H9 (cell line): ENCODE measurements around the gene TYRP1. TPM values are rescaled to one million over a fixed set of nuclear protein-coding genes. Genes with fewer than 3 reads are reported as not detected.

Source experiments
- DNase-seq: peaks from one replicate; pipeline ENCODE4 v3.0.0-alpha.2; 2017
- H2AFZ ChIP-seq: one replicate; pipeline ENCODE4 v1.6.1; 2013; ENCODE audit warnings: mild to moderate bottlenecking, low read length, control low read depth, moderate library complexity
- H2AK5ac ChIP-seq: 2 replicates; pipeline ENCODE4 v1.6.1; 2013; ENCODE audit warnings: low read length, control low read depth, mixed read lengths; ENCODE audit not compliant: insufficient read length
- H2BK120ac ChIP-seq: one replicate; pipeline ENCODE4 v1.6.1; 2013; ENCODE audit warnings: low read depth, mild to moderate bottlenecking, low read length, control low read depth, inconsistent platforms; ENCODE audit not compliant: poor library complexity, severe bottlenecking
- H2BK12ac ChIP-seq: 2 replicates; pipeline ENCODE4 v1.6.1; 2013; ENCODE audit warnings: low read length, control low read depth, mixed read lengths, low read depth; ENCODE audit not compliant: insufficient read length
- H2BK15ac ChIP-seq: 2 replicates; pipeline ENCODE4 v1.6.1; 2013; ENCODE audit warnings: low read depth, low read length, control low read depth
- H2BK20ac ChIP-seq: one replicate; pipeline ENCODE4 v1.6.1; 2013; ENCODE audit warnings: low read depth, mild to moderate bottlenecking, low read length, control low read depth, inconsistent platforms; ENCODE audit not compliant: poor library complexity, severe bottlenecking
- H2BK5ac ChIP-seq: 2 replicates; pipeline ENCODE4 v1.6.1; 2013; ENCODE audit warnings: low read length, control low read depth, mixed read lengths; ENCODE audit not compliant: insufficient read length
- H3K14ac ChIP-seq: 2 replicates; pipeline ENCODE4 v1.6.1; 2013; ENCODE audit warnings: low read length, control low read depth; ENCODE audit not compliant: insufficient read depth
- H3K18ac ChIP-seq: 2 replicates; pipeline ENCODE4 v1.6.1; 2013; ENCODE audit warnings: low read depth, mild to moderate bottlenecking, mixed read lengths, low read length, control low read depth; ENCODE audit not compliant: insufficient read length
- H3K23ac ChIP-seq: 2 replicates; pipeline ENCODE4 v1.6.1; 2013; ENCODE audit warnings: low read length, control low read depth, mixed read lengths, low read depth; ENCODE audit not compliant: insufficient read length
- H3K23me2 ChIP-seq: 2 replicates; pipeline ENCODE4 v1.6.1; 2013; ENCODE audit warnings: low read depth, mild to moderate bottlenecking, mixed read lengths, low read length, control low read depth; ENCODE audit not compliant: insufficient read length, poor library complexity, severe bottlenecking
- H3K27ac ChIP-seq: 2 replicates; pipeline ENCODE4 v1.5.1; 2013; ENCODE audit warnings: low read length, control low read depth, mixed read lengths, low read depth; ENCODE audit not compliant: insufficient read length
- H3K27me3 ChIP-seq: 2 replicates; pipeline ENCODE4 v1.6.1; 2013; ENCODE audit warnings: low read length, control low read depth, inconsistent platforms; ENCODE audit not compliant: insufficient read depth
- H3K4ac ChIP-seq: 2 replicates; pipeline ENCODE4 v1.6.1; 2013; ENCODE audit warnings: low read depth, mild to moderate bottlenecking, control low read depth, inconsistent platforms, low read length, moderate library complexity
- H3K4me1 ChIP-seq: 2 replicates; pipeline ENCODE4 v1.6.1; 2013; ENCODE audit warnings: low read length, control low read depth, inconsistent platforms; ENCODE audit not compliant: insufficient read depth
- H3K4me2 ChIP-seq: 2 replicates; pipeline ENCODE4 v1.6.1; 2013; ENCODE audit warnings: low read length, control low read depth, mixed read lengths; ENCODE audit not compliant: insufficient read length, insufficient read depth
- H3K56ac ChIP-seq: 2 replicates; pipeline ENCODE4 v1.6.1; 2013; ENCODE audit warnings: low read depth, mild to moderate bottlenecking, mixed read lengths, low read length, control low read depth; ENCODE audit not compliant: insufficient read length
- H3K79me1 ChIP-seq: 2 replicates; pipeline ENCODE4 v1.6.1; 2013; ENCODE audit warnings: low read depth, mild to moderate bottlenecking, moderate library complexity, low read length, control low read depth, inconsistent platforms; ENCODE audit not compliant: insufficient read depth, poor library complexity, severe bottlenecking
- H3K79me2 ChIP-seq: 2 replicates; pipeline ENCODE4 v1.6.1; 2013; ENCODE audit warnings: low read length, control low read depth, inconsistent platforms; ENCODE audit not compliant: insufficient read depth
- H3K9ac ChIP-seq: 2 replicates; pipeline ENCODE4 v1.6.1; 2013; ENCODE audit warnings: low read length, control low read depth, mixed read lengths; ENCODE audit not compliant: insufficient read length; ENCODE audit errors: extremely low read depth
- H3K9me3 ChIP-seq: one replicate; pipeline ENCODE4 v1.6.1; 2013; ENCODE audit warnings: low read depth, low read length, inconsistent platforms; ENCODE audit not compliant: control insufficient read depth
- H3T11ph ChIP-seq: one replicate; pipeline ENCODE4 v1.6.1; 2013; ENCODE audit warnings: mild to moderate bottlenecking, low read length, control low read depth, inconsistent platforms
- H4K20me1 ChIP-seq: one replicate; pipeline ENCODE4 v1.6.1; 2013; ENCODE audit not compliant: control insufficient read depth, insufficient read length, insufficient read depth
- H4K5ac ChIP-seq: 2 replicates; pipeline ENCODE4 v1.6.1; 2013; ENCODE audit warnings: low read depth, mild to moderate bottlenecking, mixed read lengths, low read length, control low read depth; ENCODE audit not compliant: insufficient read length
- H4K8ac ChIP-seq: replicated peaks from 2 replicates; pipeline ENCODE4 v1.6.1; 2013; ENCODE audit warnings: low read length, control low read depth, mixed read lengths, low read depth; ENCODE audit not compliant: insufficient read length
- H4K91ac ChIP-seq: 2 replicates; pipeline ENCODE4 v1.6.1; 2013; ENCODE audit warnings: low read depth, mild to moderate bottlenecking, moderate library complexity, mixed read lengths, low read length, control low read depth; ENCODE audit not compliant: insufficient read length
- H3K27ac Mint-ChIP-seq, 3 experiments: 2 replicates in 2 of 3; 3 replicates in 1 of 3; pipeline ENCODE4 v1.8.0; 2020 to 2021; ENCODE audit warnings: mixed read lengths in 3 of 3, mild to moderate bottlenecking in 1 of 3, moderate library complexity in 1 of 3
- H3K27me3 Mint-ChIP-seq: 2 replicates; pipeline ENCODE4 v1.8.0; 2021; ENCODE audit warnings: low read depth, mild to moderate bottlenecking, moderate library complexity, mixed read lengths
- H3K36me3 Mint-ChIP-seq, 3 experiments: 2 replicates in 2 of 3; 3 replicates in 1 of 3; pipeline ENCODE4 v1.8.0; 2020 to 2021; ENCODE audit warnings: low read depth in 3 of 3, mixed read lengths in 3 of 3; ENCODE audit not compliant: insufficient read depth in 1 of 3
- H3K4me1 Mint-ChIP-seq, 2 experiments: 2 replicates each; pipeline ENCODE4 v1.8.0; 2020; ENCODE audit warnings: mixed read lengths in 2 of 2
- H3K4me3 Mint-ChIP-seq, 2 experiments: 2 replicates in 1 of 2; 3 replicates in 1 of 2; pipeline ENCODE4 v1.8.0; 2020 to 2021; ENCODE audit warnings: mild to moderate bottlenecking in 2 of 2, mixed read lengths in 2 of 2, moderate library complexity in 1 of 2
- H3K9me3 Mint-ChIP-seq, 2 experiments: 2 replicates in 1 of 2; 3 replicates in 1 of 2; pipeline ENCODE4 v1.8.0; 2020; ENCODE audit warnings: mild to moderate bottlenecking in 2 of 2, mixed read lengths in 2 of 2, moderate library complexity in 1 of 2
- CTCF ChIP-seq: fragments of 200-600 bp; sonication (generic); conservative IDR thresholded peaks from 3 replicates; pipeline ENCODE4 v1.8.0; 2021; ENCODE audit warnings: antibody characterized with exemption, mild to moderate bottlenecking
- WGBS: extraction: QIAGEN DNeasy Blood & Tissue Kit; methylation state at CpG from one replicate; pipeline ENCODE4 v1.1.7; 2013; ENCODE audit warnings: missing lambda C conversion rate, low lambda C conversion rate, mixed read lengths; ENCODE audit not compliant: insufficient read length; ENCODE audit errors: extremely low coverage; 5-methylcytosine and 5-hydroxymethylcytosine counted together
- total RNA-seq: library from RNA; stranded (reverse); gene quantifications from 2 replicates; pipeline ENCODE4 v1.2.1, GENCODE V29; 2021

TYRP1 gene
- total RNA-seq, 1 experiment from 2014 or later, result not detected

GRCh38 chr9:12753931-12754330 lies 60.7 kb downstream of the TYRP1 start:
- no peak overlapping the region for H2AFZ ChIP-seq
- no peak overlapping the region for H3K14ac ChIP-seq
- H4K91ac ChIP-seq, result no peak overlapping the region
- no peak overlapping the region for H3K4me2 ChIP-seq
- no peak overlapping the region for H4K5ac ChIP-seq
- H2BK15ac ChIP-seq, result no peak overlapping the region
- H2BK12ac ChIP-seq, result no peak overlapping the region
- DNase-seq, result no peak
- H3K27ac ChIP-seq, result no peak overlapping the region
- no peaks in the 10 kb centered on the region for H3K9me3 ChIP-seq
- no peak overlapping the region for H3K18ac ChIP-seq
- no peak overlapping the region for H2AK5ac ChIP-seq
- H3K36me3 Mint-ChIP-seq, result no peaks in the 10 kb centered on the region
- no peak overlapping the region for H4K8ac ChIP-seq
- no peak overlapping the region for H3K4ac ChIP-seq
- H3T11ph ChIP-seq, result no peak overlapping the region
- H3K4me3 Mint-ChIP-seq, result no peak overlapping the region
- no peaks in the 10 kb centered on the region for H4K20me1 ChIP-seq
- no peaks in the 10 kb centered on the region for H3K9me3 Mint-ChIP-seq
- no peak overlapping the region for H3K56ac ChIP-seq
- no peaks in the 10 kb centered on the region for H3K27me3 ChIP-seq
- no peak overlapping the region for H2BK5ac ChIP-seq
- H3K79me1 ChIP-seq, result no peaks in the 10 kb centered on the region
- no peak overlapping the region for H3K27ac Mint-ChIP-seq
- no peak overlapping the region for H2BK120ac ChIP-seq
- no peaks in the 10 kb centered on the region for H3K27me3 Mint-ChIP-seq
- H3K79me2 ChIP-seq, result no peaks in the 10 kb centered on the region
- H3K9ac ChIP-seq, result no peak overlapping the region
- no peak for TF ChIP-seq CTCF
- no CpG with 5 or more reads among the region's 3 CpGs for WGBS
- no peaks in the 10 kb centered on the region for H3K4me1 Mint-ChIP-seq
- H3K23me2 ChIP-seq, result no peaks in the 10 kb centered on the region
- no peaks in the 10 kb centered on the region for H3K4me1 ChIP-seq
- no peak overlapping the region for H3K23ac ChIP-seq
- no peak overlapping the region for H2BK20ac ChIP-seq
